HFF-Myc (cell line): ENCODE results near the gene B3GNT8.

Source experiments
- DNase-seq: peaks from one replicate; pipeline ENCODE4 v3.0.0-alpha.2; 2011; ENCODE audit warnings: low read depth; ENCODE audit errors: extremely low read depth
- H3K4me3 ChIP-seq: replicated peaks from 2 replicates; pipeline ENCODE4 v1.5.1; 2011; ENCODE audit warnings: low read depth, mild to moderate bottlenecking, control low read depth, low read length
- TF ChIP-seq, protein P1 (sequence below): IDR thresholded peaks from 2 replicates; pipeline ENCODE4 v1.5.1; 2012; ENCODE audit warnings: mild to moderate bottlenecking, low read depth, low read length, control low read depth; ENCODE audit errors: missing control alignments

B3GNT8 gene

DNA sequence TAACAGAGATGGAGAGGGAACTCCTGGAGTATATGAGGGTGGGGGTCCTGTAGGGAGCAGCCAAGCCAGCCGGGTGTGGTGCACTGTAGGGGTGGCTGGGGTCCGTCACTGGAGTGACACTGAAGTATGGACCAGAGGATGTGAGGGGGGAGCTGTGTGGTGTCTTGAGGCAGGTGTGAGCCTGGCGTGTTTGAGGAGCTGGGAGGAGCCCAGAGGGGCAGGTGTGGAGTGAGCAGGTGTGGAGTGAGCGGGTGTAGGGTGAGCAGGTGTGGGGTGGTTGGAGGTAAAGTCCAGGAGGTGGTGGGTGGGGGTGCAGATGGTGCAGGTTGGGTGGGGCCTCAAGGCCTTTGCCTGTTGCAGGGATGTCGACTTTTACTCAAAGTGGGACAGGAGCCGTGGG lies 5.9 kb downstream of the B3GNT8 start:
- DNase-seq, result no peak
- no peak overlapping the region for H3K4me3 ChIP-seq
- TF ChIP-seq, protein P1, sequence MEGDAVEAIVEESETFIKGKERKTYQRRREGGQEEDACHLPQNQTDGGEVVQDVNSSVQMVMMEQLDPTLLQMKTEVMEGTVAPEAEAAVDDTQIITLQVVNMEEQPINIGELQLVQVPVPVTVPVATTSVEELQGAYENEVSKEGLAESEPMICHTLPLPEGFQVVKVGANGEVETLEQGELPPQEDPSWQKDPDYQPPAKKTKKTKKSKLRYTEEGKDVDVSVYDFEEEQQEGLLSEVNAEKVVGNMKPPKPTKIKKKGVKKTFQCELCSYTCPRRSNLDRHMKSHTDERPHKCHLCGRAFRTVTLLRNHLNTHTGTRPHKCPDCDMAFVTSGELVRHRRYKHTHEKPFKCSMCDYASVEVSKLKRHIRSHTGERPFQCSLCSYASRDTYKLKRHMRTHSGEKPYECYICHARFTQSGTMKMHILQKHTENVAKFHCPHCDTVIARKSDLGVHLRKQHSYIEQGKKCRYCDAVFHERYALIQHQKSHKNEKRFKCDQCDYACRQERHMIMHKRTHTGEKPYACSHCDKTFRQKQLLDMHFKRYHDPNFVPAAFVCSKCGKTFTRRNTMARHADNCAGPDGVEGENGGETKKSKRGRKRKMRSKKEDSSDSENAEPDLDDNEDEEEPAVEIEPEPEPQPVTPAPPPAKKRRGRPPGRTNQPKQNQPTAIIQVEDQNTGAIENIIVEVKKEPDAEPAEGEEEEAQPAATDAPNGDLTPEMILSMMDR, result no peak

DNA sequence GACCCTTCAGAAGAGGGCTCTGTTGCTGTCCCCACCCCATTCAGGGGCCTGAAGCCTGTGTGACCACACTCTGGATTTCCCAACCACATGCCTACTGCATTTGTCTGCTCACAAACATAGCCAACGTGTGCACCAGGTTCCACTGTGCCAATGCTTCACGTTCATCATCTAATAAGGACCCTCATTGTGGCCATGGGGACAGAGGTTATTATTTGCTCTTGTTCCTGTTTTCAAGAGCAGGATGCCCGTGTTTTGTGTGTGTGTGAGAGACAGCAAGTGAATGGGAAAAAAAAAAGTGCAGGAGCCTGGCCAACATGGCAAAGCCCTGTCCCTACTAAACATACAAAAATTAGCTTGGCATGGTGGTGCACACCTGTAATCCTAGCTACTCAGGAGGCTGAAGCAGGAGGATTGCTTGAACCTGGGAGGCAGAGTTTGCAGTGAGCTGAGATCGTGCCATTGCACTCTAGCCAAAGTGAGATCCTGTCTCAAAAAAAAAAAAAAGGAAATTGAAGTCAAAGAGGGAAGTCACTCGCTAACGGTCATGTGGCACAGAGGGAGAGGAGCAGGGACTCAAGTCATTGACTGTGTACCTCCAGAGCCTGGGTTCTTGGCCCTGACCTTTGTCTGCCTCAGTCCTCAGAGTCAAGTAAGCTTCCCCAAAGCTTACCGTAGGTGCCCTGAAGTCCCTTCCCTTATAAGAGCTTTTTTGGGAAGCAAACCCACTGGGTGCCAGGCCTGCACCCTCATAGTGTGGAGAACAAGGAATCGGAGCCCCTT lies 6.9 kb downstream of the B3GNT8 start:
- TF ChIP-seq, protein P1, result no peak
- no peak for DNase-seq
- H3K4me3 ChIP-seq, result no peak overlapping the region

- TF ChIP-seq, protein P1, result no peak
- no peak for DNase-seq
Observed at GRCh38 chr19:41416194-41416674, 10.9 kb downstream of the B3GNT8 start.

GRCh38 chr19:41415154-41415571 lies 12.0 kb downstream of the B3GNT8 start:
- TF ChIP-seq, protein P1, result no peak
- no peak overlapping the region for H3K4me3 ChIP-seq
- DNase-seq, result no peak

More at GRCh38 chr19:41416194-41416674, 10.9 kb downstream of the B3GNT8 start:
- H3K4me3 ChIP-seq, result no peak overlapping the region

GRCh38 chr19:41414461-41414860 lies 12.7 kb downstream of the B3GNT8 start:
- TF ChIP-seq, protein P1, result no peak
- H3K4me3 ChIP-seq, result no peak overlapping the region
- DNase-seq, result no peak

GRCh38 chr19:41413947-41414346 lies 13.2 kb downstream of the B3GNT8 start:
- TF ChIP-seq, protein P1, result no peak

More at GRCh38 chr19:41413947-41414346, 13.2 kb downstream of the B3GNT8 start:
- no peak for DNase-seq
- no peak overlapping the region for H3K4me3 ChIP-seq
